HG03460 (cell line): Measurements from ENCODE around the gene FCSK.

Experiments used
- ATAC-seq: cut with Tn5 transposase; IDR thresholded peaks from one replicate; pipeline ENCODE4 v1.9.1; 2021; ENCODE audit not compliant: unreplicated experiment

Gene FCSK

DNA sequence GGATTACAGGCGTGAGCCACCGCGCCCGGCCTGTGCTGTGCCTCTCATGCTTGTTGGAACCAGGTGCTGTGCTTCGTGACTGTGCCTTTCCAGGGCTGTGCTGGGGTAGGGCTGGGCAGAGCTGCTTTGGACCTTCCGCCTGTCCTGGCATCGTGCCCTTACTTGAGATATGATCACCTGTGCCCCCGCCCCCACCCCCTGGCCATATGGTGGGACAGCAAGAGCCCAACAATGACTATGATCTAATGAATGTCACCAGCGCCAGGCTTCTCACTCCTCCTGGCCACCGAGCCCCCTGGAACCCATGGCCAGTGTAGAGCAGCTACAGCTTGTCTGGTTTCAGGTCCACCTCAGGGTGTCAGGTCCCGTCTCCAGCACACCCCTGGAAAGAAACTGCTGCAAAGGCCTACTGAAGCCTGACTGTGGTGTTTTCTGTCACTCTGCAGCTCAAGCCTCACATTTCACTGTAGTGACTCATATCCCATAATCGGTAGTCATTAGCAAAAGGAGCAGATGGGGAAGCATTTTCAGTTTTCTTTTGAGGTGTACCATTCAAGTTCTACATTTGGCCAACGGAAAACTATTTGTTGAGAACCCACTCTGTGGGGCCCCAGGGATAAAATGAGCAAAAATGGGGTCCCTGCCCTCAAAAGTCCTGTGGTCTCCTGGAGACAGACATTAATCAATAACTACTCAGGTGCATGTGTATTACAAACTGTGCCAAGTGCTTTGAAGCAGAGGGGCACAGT, 22.1 kb downstream of the FCSK start:
- ATAC-seq: peak; percentile 88

DNA sequence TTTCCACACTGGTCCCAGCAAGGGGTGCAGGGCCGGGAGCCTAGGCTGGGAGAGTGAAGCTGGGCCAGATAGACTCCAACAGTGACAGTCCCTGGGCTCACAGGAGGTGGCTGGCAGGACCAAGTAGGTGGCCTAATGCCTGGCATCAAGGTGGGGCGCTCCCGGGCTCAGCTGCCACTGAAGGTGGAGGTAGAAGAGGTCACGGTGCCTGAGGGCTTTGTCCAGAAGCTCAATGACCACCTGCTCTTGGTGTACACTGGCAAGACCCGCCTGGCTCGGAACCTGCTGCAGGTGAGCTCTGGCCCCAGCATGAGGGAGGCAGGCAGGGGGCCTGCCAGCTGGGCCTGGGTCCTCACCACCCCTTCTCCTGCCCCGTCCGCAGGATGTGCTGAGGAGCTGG, 23.8 kb downstream of the FCSK start:
- ATAC-seq: no peak

GRCh38 chr16:70478912-70479341, 24.5 kb downstream of the FCSK start:
- no peak for ATAC-seq

DNA sequence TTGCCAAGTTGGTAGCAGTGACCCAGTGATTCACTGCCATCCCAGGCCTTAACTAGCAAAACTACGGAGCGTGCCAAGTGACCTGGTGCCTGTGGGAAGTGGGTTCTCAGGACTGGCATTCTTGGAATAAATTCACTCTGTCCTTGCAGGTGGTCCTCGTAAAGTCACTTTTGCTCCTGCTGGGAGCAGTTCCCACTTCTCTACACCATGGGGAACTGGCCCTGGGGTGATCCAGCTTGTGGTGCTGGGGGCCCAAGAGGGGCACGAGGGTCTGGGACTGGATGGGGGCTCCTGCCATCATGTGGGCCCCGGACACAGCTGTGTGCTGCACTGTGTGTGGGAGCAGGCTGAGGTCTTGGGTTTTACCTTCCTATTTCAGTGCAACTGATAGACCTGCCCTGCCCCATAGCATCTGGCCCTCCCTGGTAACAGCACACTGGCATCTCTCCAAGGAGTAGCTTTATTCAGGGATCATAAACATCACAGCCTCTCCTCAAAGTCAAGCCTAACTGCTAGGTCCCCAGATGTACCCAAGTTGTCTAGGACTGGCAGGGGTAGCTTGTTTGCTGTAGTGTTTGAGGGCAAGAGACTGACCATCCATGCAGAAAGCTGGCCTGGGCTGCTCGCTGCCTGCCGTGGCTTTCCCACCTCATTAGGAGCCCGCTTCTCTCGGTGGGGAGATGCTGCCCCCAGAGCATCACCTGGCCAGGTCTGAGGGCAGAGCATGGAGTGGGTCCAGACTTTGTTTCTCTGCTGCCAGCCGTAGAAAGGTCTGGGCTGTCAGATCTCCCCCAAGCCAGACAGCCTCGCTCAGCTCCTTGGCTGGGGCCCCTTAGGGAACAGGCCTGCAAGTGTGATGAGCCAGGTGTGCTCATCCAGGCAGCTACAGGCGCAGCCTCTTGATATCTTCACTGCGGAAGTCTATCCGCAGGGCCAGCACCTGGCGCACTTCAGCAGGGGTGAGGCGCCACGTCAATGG, 26.0 kb downstream of the FCSK start:
- ATAC-seq: no peak

DNA sequence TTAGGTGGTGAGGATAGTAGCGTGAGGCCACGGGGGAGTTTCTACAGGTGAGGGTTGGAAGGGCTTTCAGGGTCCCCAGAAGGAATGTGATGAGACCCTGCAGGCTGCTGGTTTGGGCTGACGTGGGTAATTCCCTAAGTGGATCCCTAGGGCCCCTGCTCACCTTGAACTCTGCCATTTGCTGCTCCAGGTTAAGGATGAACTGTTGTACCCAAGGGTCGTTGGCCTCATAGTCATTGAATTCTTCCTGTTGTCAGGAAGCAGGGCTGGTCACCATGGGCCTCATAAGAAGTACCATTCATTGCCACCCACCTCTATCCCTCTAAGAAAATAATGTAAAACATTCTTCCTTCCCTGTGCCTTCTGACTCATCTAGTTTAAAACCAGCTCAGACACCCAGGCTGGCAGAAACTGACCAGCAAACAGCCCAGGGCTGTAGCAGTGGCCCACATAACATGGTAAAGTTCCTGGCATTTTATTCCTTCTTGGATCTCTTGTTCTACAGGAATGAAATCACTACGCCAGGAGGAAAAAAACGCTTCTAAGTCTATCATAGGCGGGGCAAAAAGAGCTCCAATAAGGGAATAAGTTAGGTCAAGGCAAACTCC, 27.6 kb downstream of the FCSK start:
- no peak for ATAC-seq

GRCh38 chr16:70482624-70483023, 28.2 kb downstream of the FCSK start:
- no peak for ATAC-seq

- ATAC-seq: no peak
Observed at GRCh38 chr16:70483426-70483825, 29.0 kb downstream of the FCSK start.

DNA sequence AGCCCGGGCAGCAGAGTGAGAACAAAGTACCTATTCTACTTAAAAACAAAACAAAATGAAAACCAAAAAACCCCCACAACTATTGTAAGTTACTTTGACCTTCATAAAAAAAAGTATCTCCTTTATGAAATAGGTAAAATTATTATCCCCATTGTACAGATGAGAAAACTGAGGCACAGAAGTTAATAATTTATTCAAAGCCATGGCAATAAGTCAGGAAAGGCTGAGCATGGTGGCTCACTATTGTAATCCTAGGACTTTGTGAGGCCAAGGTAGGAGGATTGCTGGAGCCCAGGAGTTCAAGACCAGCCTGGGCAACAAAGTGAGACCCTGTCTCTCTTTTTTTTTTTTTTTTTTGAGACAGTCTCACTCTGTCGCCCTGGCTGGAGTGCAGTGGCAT, 30.5 kb downstream of the FCSK start:
- ATAC-seq: no peak

DNA sequence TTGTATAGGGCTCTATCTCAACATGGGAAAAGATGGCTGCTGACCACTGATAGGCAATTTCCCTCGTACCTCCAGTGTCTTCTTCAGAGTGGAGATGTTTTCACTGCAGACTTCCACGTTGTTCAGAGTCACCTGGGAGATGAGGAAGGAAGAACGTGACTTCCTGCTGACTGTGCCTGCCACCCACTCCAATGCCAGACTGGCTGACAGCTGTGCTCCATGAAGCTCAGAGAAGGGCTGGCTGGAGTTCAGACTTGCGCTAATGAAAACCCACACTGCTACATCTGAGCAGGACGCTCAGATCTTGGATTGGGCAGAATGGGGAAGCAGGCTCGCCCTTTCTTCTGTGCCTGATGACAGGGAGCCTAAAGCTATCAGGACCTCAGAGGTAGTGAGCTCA, 35.9 kb downstream of the FCSK start:
- ATAC-seq: no peak

DNA sequence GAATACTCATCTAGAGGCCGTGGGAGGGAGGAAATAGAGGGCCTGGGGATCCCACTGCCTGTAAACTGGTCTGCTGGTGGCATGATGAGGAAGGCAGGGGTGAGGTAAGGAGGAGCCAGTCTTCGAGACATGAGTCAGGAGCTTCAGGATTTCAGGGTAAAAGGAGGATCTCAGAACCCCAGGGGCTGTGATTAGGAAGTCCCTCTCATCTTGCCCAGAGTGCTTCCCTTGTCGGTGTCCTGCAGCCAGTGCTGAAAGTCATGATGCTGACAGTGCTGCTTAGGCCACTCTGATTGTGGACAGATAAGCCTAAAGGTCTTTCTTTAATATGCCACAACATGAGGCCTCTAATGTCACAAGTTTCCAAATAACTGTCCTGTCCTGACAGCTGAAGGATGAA, 39.4 kb downstream of the FCSK start:
- no peak for ATAC-seq

GRCh38 chr16:70494202-70494770, 39.9 kb downstream of the FCSK start:
- ATAC-seq: no peak

GRCh38 chr16:70494777-70495176, 40.4 kb downstream of the FCSK start:
- ATAC-seq: no peak

- ATAC-seq: no peak
Observed at GRCh38 chr16:70495425-70496182, 41.2 kb downstream of the FCSK start.

DNA sequence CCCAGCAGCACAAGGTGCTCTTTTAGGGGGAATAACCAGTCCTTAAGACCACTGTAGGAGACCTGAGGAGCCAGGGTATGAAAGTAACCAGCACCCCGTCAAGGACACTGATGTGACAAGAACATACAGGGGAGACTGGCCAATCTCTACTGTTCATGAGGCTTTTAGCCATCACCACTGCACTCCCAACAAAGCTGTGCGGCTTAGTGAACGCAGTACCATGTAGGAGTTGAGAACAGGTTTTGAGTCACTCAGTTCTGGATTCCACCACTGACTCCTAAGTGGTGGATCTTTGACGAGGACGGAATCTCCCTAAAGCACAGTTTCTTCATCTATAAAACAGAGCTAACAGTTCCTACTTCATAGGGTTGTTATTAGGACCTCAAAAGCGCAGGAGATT, 42.1 kb downstream of the FCSK start:
- no peak for ATAC-seq

DNA sequence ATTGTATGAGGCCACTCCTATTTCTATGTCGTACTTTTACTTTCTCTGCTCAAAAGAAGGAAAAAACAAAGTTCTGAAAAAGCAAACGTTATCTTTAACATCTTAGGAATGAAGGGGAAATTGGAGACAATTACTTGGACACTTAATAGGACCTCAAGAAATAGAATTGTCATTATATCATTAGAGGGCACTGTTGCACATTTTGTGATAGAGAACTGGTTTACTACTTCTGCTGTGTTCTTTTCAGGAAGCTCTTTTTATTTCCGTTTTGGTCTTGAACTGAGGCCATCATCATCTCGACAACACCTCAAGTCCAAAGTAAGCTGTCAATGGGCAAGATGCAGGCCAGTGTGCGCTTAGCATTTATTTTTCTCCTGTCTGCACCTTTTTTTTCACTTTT, 54.4 kb downstream of the FCSK start:
- no peak for ATAC-seq

DNA sequence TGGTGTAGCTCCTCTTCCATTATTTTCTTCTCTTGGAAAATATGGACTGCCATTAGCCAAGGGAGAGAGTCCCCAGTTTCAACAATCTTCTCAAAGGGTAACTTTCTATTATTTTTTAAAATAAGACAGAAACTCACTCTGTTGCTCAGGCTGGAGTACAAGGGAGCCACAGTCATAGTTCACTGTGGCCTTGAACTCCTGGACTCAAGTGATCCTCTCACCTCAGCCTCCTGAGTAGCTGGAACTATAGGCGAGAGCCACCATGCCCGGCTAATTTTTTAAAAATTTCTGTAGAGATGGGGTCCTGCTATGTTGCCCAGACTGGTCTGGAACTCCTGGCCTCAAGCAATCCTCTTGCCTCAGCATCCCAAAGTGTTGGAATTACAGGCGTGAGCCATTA, 55.8 kb downstream of the FCSK start:
- no peak for ATAC-seq

DNA sequence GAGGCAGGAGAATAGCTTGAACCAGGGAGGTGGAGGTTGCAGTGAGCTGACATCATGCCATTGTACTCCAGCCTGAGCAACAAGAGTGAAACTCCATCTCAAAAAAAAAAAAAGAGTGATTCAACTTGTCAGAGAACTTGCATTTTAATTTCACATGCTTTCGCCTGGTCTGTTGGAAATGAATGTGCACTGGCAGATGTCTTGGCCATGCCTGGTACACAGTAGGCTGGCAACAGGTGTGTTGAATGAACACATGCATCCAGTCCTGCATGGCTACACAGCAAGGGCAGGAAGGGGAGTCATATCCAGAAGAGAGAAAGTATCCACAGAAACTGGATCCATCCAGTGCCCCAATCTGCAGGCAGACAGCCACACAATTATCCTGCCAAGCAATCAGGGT, 57.4 kb downstream of the FCSK start:
- no peak for ATAC-seq

GRCh38 chr16:70512456-70512855, 58.1 kb downstream of the FCSK start:
- no peak for ATAC-seq

DNA sequence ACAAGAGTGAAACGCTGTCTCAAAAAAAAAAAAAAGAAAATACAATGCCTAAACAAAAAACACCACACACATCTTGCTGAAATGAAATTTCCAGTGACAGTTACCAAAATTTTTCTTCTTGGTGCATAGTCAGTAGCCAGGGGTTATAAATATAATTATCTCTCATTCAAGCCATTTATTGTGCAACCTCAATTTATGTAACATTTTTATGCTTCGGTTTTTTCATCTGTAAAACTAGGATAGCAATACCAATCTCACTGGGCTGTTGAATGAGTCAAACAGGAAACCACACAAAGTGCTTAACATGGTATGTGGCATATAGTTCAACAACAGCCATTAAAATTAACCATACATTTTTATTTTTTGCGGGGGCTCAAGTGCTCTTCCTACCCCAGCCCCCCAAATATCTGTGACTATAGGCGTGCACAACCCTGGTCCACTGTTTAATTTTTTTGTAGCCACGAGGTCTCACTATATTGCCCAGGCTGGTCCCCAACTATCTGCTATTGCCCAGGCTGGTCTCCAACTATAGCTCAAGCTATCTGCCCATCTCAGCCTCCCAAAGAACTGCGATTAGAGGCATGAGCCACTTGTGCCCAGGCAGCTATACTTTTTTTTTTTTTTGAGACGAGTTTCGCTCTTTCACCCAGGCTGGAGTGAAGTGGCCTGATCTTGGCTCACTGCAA, 66.4 kb downstream of the FCSK start:
- ATAC-seq: no peak
